H9 (cell line): Measurements from ENCODE around the gene DGUOK. TPM values are rescaled to one million over a fixed set of nuclear protein-coding genes. Genes with fewer than 3 reads are reported as not detected.

Experiments
- DNase-seq: peaks from one replicate; pipeline ENCODE4 v3.0.0-alpha.2; 2017
- H2AFZ ChIP-seq: one replicate; pipeline ENCODE4 v1.6.1; 2013; ENCODE audit warnings: mild to moderate bottlenecking, low read length, control low read depth, moderate library complexity
- H2AK5ac ChIP-seq: 2 replicates; pipeline ENCODE4 v1.6.1; 2013; ENCODE audit warnings: low read length, control low read depth, mixed read lengths; ENCODE audit not compliant: insufficient read length
- H2BK120ac ChIP-seq: one replicate; pipeline ENCODE4 v1.6.1; 2013; ENCODE audit warnings: low read depth, mild to moderate bottlenecking, low read length, control low read depth, inconsistent platforms; ENCODE audit not compliant: poor library complexity, severe bottlenecking
- H2BK12ac ChIP-seq: 2 replicates; pipeline ENCODE4 v1.6.1; 2013; ENCODE audit warnings: low read length, control low read depth, mixed read lengths, low read depth; ENCODE audit not compliant: insufficient read length
- H2BK15ac ChIP-seq: 2 replicates; pipeline ENCODE4 v1.6.1; 2013; ENCODE audit warnings: low read depth, low read length, control low read depth
- H2BK20ac ChIP-seq: one replicate; pipeline ENCODE4 v1.6.1; 2013; ENCODE audit warnings: low read depth, mild to moderate bottlenecking, low read length, control low read depth, inconsistent platforms; ENCODE audit not compliant: poor library complexity, severe bottlenecking
- H2BK5ac ChIP-seq: 2 replicates; pipeline ENCODE4 v1.6.1; 2013; ENCODE audit warnings: low read length, control low read depth, mixed read lengths; ENCODE audit not compliant: insufficient read length
- H3K14ac ChIP-seq: 2 replicates; pipeline ENCODE4 v1.6.1; 2013; ENCODE audit warnings: low read length, control low read depth; ENCODE audit not compliant: insufficient read depth
- H3K18ac ChIP-seq: 2 replicates; pipeline ENCODE4 v1.6.1; 2013; ENCODE audit warnings: low read depth, mild to moderate bottlenecking, mixed read lengths, low read length, control low read depth; ENCODE audit not compliant: insufficient read length
- H3K23ac ChIP-seq: 2 replicates; pipeline ENCODE4 v1.6.1; 2013; ENCODE audit warnings: low read length, control low read depth, mixed read lengths, low read depth; ENCODE audit not compliant: insufficient read length
- H3K23me2 ChIP-seq: 2 replicates; pipeline ENCODE4 v1.6.1; 2013; ENCODE audit warnings: low read depth, mild to moderate bottlenecking, mixed read lengths, low read length, control low read depth; ENCODE audit not compliant: insufficient read length, poor library complexity, severe bottlenecking
- H3K27ac ChIP-seq: 2 replicates; pipeline ENCODE4 v1.5.1; 2013; ENCODE audit warnings: low read length, control low read depth, mixed read lengths, low read depth; ENCODE audit not compliant: insufficient read length
- H3K27me3 ChIP-seq: 2 replicates; pipeline ENCODE4 v1.6.1; 2013; ENCODE audit warnings: low read length, control low read depth, inconsistent platforms; ENCODE audit not compliant: insufficient read depth
- H3K4ac ChIP-seq: 2 replicates; pipeline ENCODE4 v1.6.1; 2013; ENCODE audit warnings: low read depth, mild to moderate bottlenecking, control low read depth, inconsistent platforms, low read length, moderate library complexity
- H3K4me1 ChIP-seq: 2 replicates; pipeline ENCODE4 v1.6.1; 2013; ENCODE audit warnings: low read length, control low read depth, inconsistent platforms; ENCODE audit not compliant: insufficient read depth
- H3K4me2 ChIP-seq: 2 replicates; pipeline ENCODE4 v1.6.1; 2013; ENCODE audit warnings: low read length, control low read depth, mixed read lengths; ENCODE audit not compliant: insufficient read length, insufficient read depth
- H3K56ac ChIP-seq: 2 replicates; pipeline ENCODE4 v1.6.1; 2013; ENCODE audit warnings: low read depth, mild to moderate bottlenecking, mixed read lengths, low read length, control low read depth; ENCODE audit not compliant: insufficient read length
- H3K79me1 ChIP-seq: 2 replicates; pipeline ENCODE4 v1.6.1; 2013; ENCODE audit warnings: low read depth, mild to moderate bottlenecking, moderate library complexity, low read length, control low read depth, inconsistent platforms; ENCODE audit not compliant: insufficient read depth, poor library complexity, severe bottlenecking
- H3K79me2 ChIP-seq: 2 replicates; pipeline ENCODE4 v1.6.1; 2013; ENCODE audit warnings: low read length, control low read depth, inconsistent platforms; ENCODE audit not compliant: insufficient read depth
- H3K9ac ChIP-seq: 2 replicates; pipeline ENCODE4 v1.6.1; 2013; ENCODE audit warnings: low read length, control low read depth, mixed read lengths; ENCODE audit not compliant: insufficient read length; ENCODE audit errors: extremely low read depth
- H3K9me3 ChIP-seq: one replicate; pipeline ENCODE4 v1.6.1; 2013; ENCODE audit warnings: low read depth, low read length, inconsistent platforms; ENCODE audit not compliant: control insufficient read depth
- H3T11ph ChIP-seq: one replicate; pipeline ENCODE4 v1.6.1; 2013; ENCODE audit warnings: mild to moderate bottlenecking, low read length, control low read depth, inconsistent platforms
- H4K20me1 ChIP-seq: one replicate; pipeline ENCODE4 v1.6.1; 2013; ENCODE audit not compliant: control insufficient read depth, insufficient read length, insufficient read depth
- H4K5ac ChIP-seq: 2 replicates; pipeline ENCODE4 v1.6.1; 2013; ENCODE audit warnings: low read depth, mild to moderate bottlenecking, mixed read lengths, low read length, control low read depth; ENCODE audit not compliant: insufficient read length
- H4K8ac ChIP-seq: replicated peaks from 2 replicates; pipeline ENCODE4 v1.6.1; 2013; ENCODE audit warnings: low read length, control low read depth, mixed read lengths, low read depth; ENCODE audit not compliant: insufficient read length
- H4K91ac ChIP-seq: 2 replicates; pipeline ENCODE4 v1.6.1; 2013; ENCODE audit warnings: low read depth, mild to moderate bottlenecking, moderate library complexity, mixed read lengths, low read length, control low read depth; ENCODE audit not compliant: insufficient read length
- H3K27ac Mint-ChIP-seq, 3 experiments: 2 replicates in 2 of 3; 3 replicates in 1 of 3; pipeline ENCODE4 v1.8.0; 2020 to 2021; ENCODE audit warnings: mixed read lengths in 3 of 3, mild to moderate bottlenecking in 1 of 3, moderate library complexity in 1 of 3
- H3K27me3 Mint-ChIP-seq: 2 replicates; pipeline ENCODE4 v1.8.0; 2021; ENCODE audit warnings: low read depth, mild to moderate bottlenecking, moderate library complexity, mixed read lengths
- H3K36me3 Mint-ChIP-seq, 3 experiments: 2 replicates in 2 of 3; 3 replicates in 1 of 3; pipeline ENCODE4 v1.8.0; 2020 to 2021; ENCODE audit warnings: low read depth in 3 of 3, mixed read lengths in 3 of 3; ENCODE audit not compliant: insufficient read depth in 1 of 3
- H3K4me1 Mint-ChIP-seq, 2 experiments: 2 replicates each; pipeline ENCODE4 v1.8.0; 2020; ENCODE audit warnings: mixed read lengths in 2 of 2
- H3K4me3 Mint-ChIP-seq, 2 experiments: 2 replicates in 1 of 2; 3 replicates in 1 of 2; pipeline ENCODE4 v1.8.0; 2020 to 2021; ENCODE audit warnings: mild to moderate bottlenecking in 2 of 2, mixed read lengths in 2 of 2, moderate library complexity in 1 of 2
- H3K9me3 Mint-ChIP-seq, 2 experiments: 2 replicates in 1 of 2; 3 replicates in 1 of 2; pipeline ENCODE4 v1.8.0; 2020; ENCODE audit warnings: mild to moderate bottlenecking in 2 of 2, mixed read lengths in 2 of 2, moderate library complexity in 1 of 2
- WGBS: extraction: QIAGEN DNeasy Blood & Tissue Kit; methylation state at CpG from one replicate; pipeline ENCODE4 v1.1.7; 2013; ENCODE audit warnings: missing lambda C conversion rate, low lambda C conversion rate, mixed read lengths; ENCODE audit not compliant: insufficient read length; ENCODE audit errors: extremely low coverage; 5-methylcytosine and 5-hydroxymethylcytosine counted together
- total RNA-seq: library from RNA; stranded (reverse); gene quantifications from 2 replicates; pipeline ENCODE4 v1.2.1, GENCODE V29; 2021
- TF ChIP-seq, protein P1 (sequence below): fragments of 200-600 bp; sonication (generic); conservative IDR thresholded peaks from 3 replicates; pipeline ENCODE4 v1.8.0; 2021; ENCODE audit warnings: antibody characterized with exemption, mild to moderate bottlenecking

The DGUOK gene
- total RNA-seq, 1 experiment from 2014 or later: 98.5 TPM

DNA sequence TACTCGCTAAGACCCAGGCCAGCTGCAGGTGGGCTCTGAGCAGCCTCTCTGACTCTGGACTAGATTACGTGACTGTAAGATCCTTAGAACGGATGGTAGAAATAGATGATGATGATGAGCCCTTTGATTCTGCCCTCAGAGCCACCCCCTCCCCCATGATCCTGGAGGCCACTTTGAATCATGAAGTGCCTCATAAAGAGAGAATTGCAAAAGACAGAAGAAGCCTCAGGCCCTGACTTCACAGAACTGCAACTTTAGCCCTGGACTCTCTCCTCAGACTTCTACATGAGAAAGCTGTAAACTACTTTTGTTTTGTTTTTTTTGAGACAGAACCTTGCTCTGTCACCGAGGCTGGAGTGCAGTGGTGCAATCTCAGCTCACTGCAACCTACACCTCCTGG lies 42.7 kb downstream of the DGUOK start:
- no peak for DNase-seq
- no peak overlapping the region for H2BK5ac ChIP-seq
- H3K9me3 Mint-ChIP-seq: no peaks in the 10 kb centered on the region

More for the DNA sequence above, 42.7 kb downstream of the DGUOK start:
- no peak overlapping the region for H2BK12ac ChIP-seq
- no peak overlapping the region for H3K4me3 Mint-ChIP-seq
- no peak overlapping the region for H2AFZ ChIP-seq
- H3T11ph ChIP-seq: no peak overlapping the region
- H3K9me3 ChIP-seq: no peaks in the 10 kb centered on the region
- no peaks in the 10 kb centered on the region for H3K79me2 ChIP-seq
- H3K56ac ChIP-seq: no peak overlapping the region
- no peaks in the 10 kb centered on the region for H3K27me3 ChIP-seq
- no peaks in the 10 kb centered on the region; a peak in 1 of 7 replicates for H3K36me3 Mint-ChIP-seq
- no peak overlapping the region for H3K14ac ChIP-seq
- no peak overlapping the region for H3K18ac ChIP-seq
- no peaks in the 10 kb centered on the region for H4K20me1 ChIP-seq
- H4K5ac ChIP-seq: no peak overlapping the region
- H3K27ac ChIP-seq: no peak overlapping the region
- H2AK5ac ChIP-seq: no peak overlapping the region
- H2BK20ac ChIP-seq: no peak overlapping the region
- H3K23ac ChIP-seq: no peak overlapping the region
- TF ChIP-seq, protein P1, sequence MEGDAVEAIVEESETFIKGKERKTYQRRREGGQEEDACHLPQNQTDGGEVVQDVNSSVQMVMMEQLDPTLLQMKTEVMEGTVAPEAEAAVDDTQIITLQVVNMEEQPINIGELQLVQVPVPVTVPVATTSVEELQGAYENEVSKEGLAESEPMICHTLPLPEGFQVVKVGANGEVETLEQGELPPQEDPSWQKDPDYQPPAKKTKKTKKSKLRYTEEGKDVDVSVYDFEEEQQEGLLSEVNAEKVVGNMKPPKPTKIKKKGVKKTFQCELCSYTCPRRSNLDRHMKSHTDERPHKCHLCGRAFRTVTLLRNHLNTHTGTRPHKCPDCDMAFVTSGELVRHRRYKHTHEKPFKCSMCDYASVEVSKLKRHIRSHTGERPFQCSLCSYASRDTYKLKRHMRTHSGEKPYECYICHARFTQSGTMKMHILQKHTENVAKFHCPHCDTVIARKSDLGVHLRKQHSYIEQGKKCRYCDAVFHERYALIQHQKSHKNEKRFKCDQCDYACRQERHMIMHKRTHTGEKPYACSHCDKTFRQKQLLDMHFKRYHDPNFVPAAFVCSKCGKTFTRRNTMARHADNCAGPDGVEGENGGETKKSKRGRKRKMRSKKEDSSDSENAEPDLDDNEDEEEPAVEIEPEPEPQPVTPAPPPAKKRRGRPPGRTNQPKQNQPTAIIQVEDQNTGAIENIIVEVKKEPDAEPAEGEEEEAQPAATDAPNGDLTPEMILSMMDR: no peak
- no peaks in the 10 kb centered on the region for H3K23me2 ChIP-seq
- no peaks in the 10 kb centered on the region for H3K4me1 ChIP-seq
- no peak overlapping the region for H2BK15ac ChIP-seq
- H3K4ac ChIP-seq: no peak overlapping the region
- no peak overlapping the region for H4K8ac ChIP-seq
- no peak overlapping the region for H3K27ac Mint-ChIP-seq
- no peak overlapping the region for H3K4me2 ChIP-seq
- no peak overlapping the region for H4K91ac ChIP-seq
- H3K27me3 Mint-ChIP-seq: peaks cover 18% of the 10 kb centered on the region
- H3K9ac ChIP-seq: no peak overlapping the region
- H3K4me1 Mint-ChIP-seq: peaks cover 14 to 19% of the 10 kb centered on the region in 2 experiments
- H3K79me1 ChIP-seq: no peaks in the 10 kb centered on the region
- no peak overlapping the region for H2BK120ac ChIP-seq
- WGBS: no CpG with 5 or more reads among the region's 4 CpGs
